Stimulated activated CD4-positive, alpha-beta T cell treated with anti-CD3 and anti-CD28 coated beads, Interleukin-4, amount 100 ng/mL, for 4 hours (primary cell): ENCODE results near the gene OR8H1.

Source experiments
- DNase-seq, 2 experiments: peaks; one replicate each; pipeline ENCODE4 v3.0.0-alpha.2; 2020

The OR8H1 gene, protein sequence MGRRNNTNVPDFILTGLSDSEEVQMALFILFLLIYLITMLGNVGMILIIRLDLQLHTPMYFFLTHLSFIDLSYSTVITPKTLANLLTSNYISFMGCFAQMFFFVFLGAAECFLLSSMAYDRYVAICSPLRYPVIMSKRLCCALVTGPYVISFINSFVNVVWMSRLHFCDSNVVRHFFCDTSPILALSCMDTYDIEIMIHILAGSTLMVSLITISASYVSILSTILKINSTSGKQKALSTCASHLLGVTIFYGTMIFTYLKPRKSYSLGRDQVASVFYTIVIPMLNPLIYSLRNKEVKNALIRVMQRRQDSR

DNA sequence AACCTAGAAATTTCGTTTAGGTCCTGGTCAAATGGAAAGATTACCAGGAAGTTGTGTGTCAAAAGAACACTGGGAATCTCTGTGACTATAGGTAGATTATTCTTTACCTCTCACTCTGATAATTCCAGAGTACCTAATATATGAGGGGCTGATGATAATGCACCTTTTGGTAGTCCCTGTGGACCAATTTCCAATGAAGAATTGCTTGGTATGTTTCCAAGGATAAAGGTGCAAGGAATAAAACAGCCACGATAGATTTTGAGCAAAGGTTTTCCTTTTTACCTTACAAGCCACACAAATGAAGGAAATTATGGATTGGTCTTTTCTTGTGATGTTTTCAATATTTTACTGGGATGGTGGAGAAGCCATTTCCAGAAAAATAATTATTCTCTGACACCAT, at the start of gene OR8H1:
Gene OR8H1 (minus strand): TSS at position 101 of the 400 bp plus-strand sequence. CDS start 1,192 bp downstream, outside the sequence.
- no peak for DNase-seq

DNA sequence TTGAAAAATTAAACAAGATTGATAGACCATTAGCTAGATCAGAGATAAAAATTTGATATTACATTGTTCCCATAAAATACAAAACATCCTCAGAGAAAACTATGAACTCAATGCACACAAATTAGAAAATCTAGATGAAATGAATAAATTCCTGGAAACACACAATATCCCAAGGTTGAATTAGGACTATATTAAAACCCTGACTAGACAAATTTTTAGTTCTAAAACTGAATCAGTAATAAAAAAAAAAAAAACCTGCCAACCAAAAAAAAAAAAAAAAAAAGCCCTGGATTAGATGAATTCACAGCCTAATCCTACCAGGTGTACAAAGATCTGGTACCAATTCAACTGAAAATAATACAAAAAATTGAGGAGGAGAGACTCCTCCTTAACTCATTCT, 48.2 kb upstream of the OR8H1 start:
- no peak for DNase-seq

DNA sequence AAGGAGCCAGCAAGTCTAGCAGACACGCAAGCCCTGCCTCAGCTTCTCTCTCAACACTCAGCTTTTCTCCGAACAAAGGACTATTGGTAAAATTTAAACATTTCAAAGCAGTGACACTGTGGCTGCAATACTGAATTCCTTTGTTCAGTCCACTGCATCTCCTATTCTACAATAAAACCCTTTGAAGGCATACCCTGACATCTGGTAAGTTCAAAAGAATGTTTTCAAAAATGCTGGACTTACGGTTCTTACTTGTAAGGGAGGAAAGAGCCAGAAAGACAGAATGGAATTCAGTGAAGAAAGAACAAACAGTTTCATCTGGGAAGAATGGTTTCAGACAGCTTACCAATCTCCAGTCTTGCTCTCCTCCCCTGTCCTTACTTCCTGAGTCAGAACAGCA, 41.1 kb upstream of the OR8H1 start:
- no peak for DNase-seq

DNA sequence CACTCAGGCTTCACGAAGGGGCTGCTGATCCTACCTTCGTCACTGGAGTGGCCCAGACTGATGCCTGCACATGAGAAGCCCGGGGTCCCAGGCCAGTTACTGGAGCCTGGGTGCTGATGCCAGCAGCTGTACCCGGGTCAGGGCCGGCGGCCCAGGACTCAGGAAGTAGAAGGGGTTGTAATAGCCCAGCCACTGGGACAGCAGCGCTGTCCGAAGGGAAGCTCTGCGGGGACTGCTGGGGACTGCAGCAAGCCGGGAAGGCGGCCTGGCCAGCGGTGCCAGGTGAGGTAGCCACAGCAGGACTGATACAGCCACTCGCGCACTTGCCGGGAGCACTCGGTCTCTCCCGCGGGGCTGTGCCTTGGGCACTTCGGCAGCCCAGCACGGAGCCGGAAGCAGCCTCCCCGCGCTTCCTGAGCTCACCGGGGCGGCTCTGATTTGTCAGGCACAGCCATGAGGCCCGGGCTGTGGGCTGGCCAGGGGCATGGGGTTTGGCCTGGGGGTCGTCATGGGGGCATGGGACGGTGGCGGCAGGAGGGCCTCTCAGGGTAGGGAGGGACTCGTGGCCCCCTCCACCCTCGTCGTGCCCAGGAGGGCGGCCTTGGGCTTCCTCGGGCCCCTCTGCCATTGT, 39.9 kb upstream of the OR8H1 start:
- DNase-seq = no peak

DNA sequence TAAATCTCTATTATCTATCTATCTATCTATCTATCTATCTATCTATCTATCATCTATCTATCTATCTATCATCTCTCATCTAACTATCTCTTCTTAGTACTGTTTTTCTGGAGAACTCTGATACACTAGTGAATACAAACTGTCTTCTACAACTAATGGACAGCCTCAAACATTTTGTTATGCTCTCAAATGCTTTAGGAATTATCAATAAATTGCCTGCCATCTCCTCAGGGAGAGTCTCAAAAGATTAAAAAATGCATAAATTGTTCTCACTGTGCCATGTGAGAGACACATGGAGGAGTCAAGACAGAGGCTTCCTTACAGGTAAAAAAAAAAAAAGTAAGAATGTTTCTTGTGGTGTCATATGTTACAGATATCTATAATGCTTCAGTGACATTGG, 22.8 kb upstream of the OR8H1 start, which contains the start of gene OR8K3:
Gene OR8K3 (plus strand): TSS at position 301 of the 400 bp plus-strand sequence. CDS start 3,163 bp downstream, outside the sequence.
- DNase-seq = no peak

DNA sequence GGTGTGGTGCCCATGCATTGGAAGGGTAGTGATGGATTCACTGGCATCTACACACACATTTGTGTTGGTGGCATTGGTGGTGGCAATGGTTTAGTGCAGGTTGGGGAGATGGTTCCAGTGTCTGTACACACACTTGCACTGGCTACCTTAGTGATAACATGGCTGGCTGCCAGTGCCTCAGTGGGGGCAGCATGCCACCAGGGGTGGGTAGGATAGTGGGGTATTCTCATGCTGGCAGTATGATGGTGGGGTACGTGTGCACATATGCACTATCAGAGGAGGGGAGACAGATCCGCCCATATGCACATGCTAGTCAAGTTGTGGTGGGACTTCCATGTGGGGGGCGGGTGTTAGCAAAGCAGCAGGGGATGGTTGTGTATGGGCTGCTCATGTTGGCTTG, 15.8 kb upstream of the OR8H1 start:
- DNase-seq = no peak

DNA sequence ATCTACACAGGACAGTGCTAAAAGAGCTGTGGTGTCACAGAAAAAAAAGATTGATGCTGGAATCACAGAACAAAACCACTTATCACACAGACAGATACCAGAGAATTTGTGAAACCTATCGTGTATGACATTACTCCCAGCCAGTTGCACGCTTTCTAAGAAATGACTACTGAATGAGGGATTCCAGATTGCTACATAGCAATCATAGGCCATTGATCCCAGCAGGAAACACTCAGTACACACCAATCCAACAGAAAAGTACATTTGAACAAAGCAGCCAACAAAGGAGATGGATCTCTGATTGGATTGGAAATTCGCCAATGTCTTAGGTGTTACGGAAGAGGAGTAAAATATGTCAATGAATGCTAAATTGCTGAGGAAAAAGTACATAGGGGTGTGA, 4.8 kb upstream of the OR8H1 start:
- DNase-seq = no peak

DNA sequence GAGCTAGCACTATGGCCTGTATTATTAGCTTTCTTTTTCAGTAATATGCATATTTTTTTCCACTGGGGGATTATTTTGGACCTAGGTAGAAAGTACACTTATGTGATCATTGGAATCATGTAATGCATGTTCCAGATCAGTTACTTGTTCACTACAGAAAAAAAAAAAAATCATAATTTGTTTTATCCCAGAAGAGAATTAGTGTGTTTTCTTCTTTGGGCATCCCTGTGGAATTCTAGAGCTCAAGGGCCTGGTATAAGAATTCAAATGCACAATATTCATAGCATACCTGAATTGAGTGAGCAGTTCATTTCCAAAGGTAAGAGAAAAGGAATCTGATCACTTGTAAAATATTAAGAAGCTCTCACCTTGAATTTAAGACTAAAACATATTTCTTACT, 18.2 kb downstream of the OR8H1 start, which contains the start of gene OR5T1:
Gene OR5T1 (plus strand): TSS at position 301 of the 400 bp plus-strand sequence. CDS start 1,485 bp downstream, outside the sequence.
- DNase-seq = no peak

DNA sequence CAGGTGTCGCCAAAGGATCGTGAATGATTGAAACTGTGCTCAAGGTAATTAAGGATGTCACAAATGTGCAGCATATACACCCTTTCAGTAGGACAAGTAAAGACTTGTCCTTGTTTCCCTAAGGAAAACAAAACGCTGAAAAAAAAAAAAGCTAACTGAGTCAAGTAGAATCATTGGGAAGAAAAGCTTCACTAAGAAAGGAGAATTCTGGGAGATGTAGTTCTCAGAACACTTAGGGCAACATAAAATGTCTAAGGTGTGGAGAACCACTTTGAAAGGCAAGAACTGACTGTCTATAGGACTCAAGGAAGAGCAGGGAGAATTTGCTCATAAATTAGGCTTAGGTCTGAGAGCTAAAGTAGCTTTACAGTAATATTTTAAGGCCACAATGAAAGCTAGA, 21.0 kb downstream of the OR8H1 start:
- DNase-seq = no peak

DNA sequence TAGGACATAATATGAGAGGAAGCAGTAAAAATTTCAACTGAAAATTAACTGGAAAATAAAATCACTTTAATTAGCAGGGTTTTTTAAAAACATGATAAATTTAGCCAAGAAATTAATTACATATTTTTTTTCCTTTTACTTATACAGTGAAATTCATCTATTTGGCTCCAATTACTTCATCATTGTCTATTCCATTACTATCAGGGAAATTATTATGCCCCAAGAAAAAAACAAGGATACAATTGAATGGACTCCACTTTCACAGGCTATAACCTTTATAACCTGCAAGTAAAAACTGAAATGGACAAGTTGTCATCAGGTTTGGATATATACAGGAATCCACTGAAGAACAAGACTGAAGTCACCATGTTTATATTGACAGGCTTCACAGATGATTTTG, 40.1 kb downstream of the OR8H1 start, which contains the start of gene OR5T3:
Gene OR5T3 (plus strand): TSS at position 301 of the 400 bp plus-strand sequence. CDS start 0 bp downstream, at position 301.
- DNase-seq = no peak
